ENCODE measurements around the gene SNX5. TPM values are rescaled to one million over a fixed set of nuclear protein-coding genes. Genes with fewer than 3 reads are reported as not detected.

SNX5 gene
- total RNA-seq, 2 experiments from 2014 or later: 204 to 274 TPM

GRCh38 chr20:17936286-17936760 is 32.3 kb downstream of the SNX5 start:
- Histone ChIP-seq H3K36me3 (ENCODE audit: insufficient read depth, low read length) (peaks cover 17% of the 10 kb centered on the region), H4K20me1 (ENCODE audit: insufficient read depth, low read length) (peaks cover 10% of the 10 kb centered on the region), H3K4me1 (ENCODE audit: insufficient read depth, low read length, poor library complexity, severe bottlenecking) (peaks cover 26% of the 10 kb centered on the region), H3K4me3 (ENCODE audit: low read depth, low read length, poor library complexity, severe bottlenecking) (no peak overlapping the region), H3K27ac (ENCODE audit: low read depth, low read length, poor library complexity, severe bottlenecking) (no peak overlapping the region), H3K9me3 (ENCODE audit: low read length) (no peaks in the 10 kb centered on the region), H3K9me2 (ENCODE audit: insufficient read depth, low read length) (no peaks in the 10 kb centered on the region), H2AFZ (ENCODE audit: low read length) (no peak overlapping the region), H3K4me2 (ENCODE audit: low read length) (no peak overlapping the region), H3K79me2 (ENCODE audit: insufficient read depth, low read depth, low read length) (no peaks in the 10 kb centered on the region)
- no TSS peak for BruUV-seq (replicated peaks)
- POLR2A ChIA-PET: no interaction called here
- TF ChIP-seq EZH2phosphoT487 (IDR thresholded peaks at IDR 0.05; ENCODE audit: borderline replicate concordance, low read depth, low read length) (no peak), CTCF (conservative IDR thresholded peaks at IDR 0.05; ENCODE audit: low read length) (no peak)
- intact Hi-C loops (cut with micrococcal nuclease; ENCODE audit: unreplicated experiment): no loop called here
- DNase-seq (ENCODE audit: low spot score): no peak
- CTCF ChIA-PET (ENCODE audit: unreplicated experiment): no interaction called here

GRCh38 chr20:17935761-17936160 is 32.8 kb downstream of the SNX5 start:
- peaks cover 11% of the 10 kb centered on the region for H3K36me3 ChIP-seq (ENCODE audit: insufficient read depth, low read length)
- H3K9me3 ChIP-seq (ENCODE audit: low read length): no peaks in the 10 kb centered on the region
- CTCF ChIA-PET (ENCODE audit: unreplicated experiment): no interaction called here
- H3K4me1 ChIP-seq (ENCODE audit: insufficient read depth, low read length, poor library complexity, severe bottlenecking): peaks cover 21% of the 10 kb centered on the region
- H3K79me2 ChIP-seq (ENCODE audit: insufficient read depth, low read depth, low read length): no peaks in the 10 kb centered on the region
- intact Hi-C loops (cut with micrococcal nuclease; ENCODE audit: unreplicated experiment): no loop called here
- H3K4me2 ChIP-seq (ENCODE audit: low read length): no peak overlapping the region
- no peak overlapping the region for H3K4me3 ChIP-seq (ENCODE audit: low read depth, low read length, poor library complexity, severe bottlenecking)
- peaks cover 4% of the 10 kb centered on the region; the same call in 1 of the 2 replicates for H4K20me1 ChIP-seq (ENCODE audit: insufficient read depth, low read length)
- H3K27ac ChIP-seq (ENCODE audit: low read depth, low read length, poor library complexity, severe bottlenecking): no peak overlapping the region
- TF ChIP-seq CTCF (conservative IDR thresholded peaks at IDR 0.05; ENCODE audit: low read length) (no peak), EZH2phosphoT487 (IDR thresholded peaks at IDR 0.05; ENCODE audit: borderline replicate concordance, low read depth, low read length) (no peak)
- POLR2A ChIA-PET: no interaction called here
- no peaks in the 10 kb centered on the region for H3K9me2 ChIP-seq (ENCODE audit: insufficient read depth, low read length)
- BruUV-seq (replicated peaks): no TSS peak
- no peak for DNase-seq (ENCODE audit: low spot score)
- H2AFZ ChIP-seq (ENCODE audit: low read length): no peak overlapping the region

GRCh38 chr20:17935186-17935585 is 33.4 kb downstream of the SNX5 start:
- no TSS peak for BruUV-seq (replicated peaks)
- H4K20me1 ChIP-seq (ENCODE audit: insufficient read depth, low read length): no peaks in the 10 kb centered on the region
- ChIA-PET CTCF (ENCODE audit: unreplicated experiment) (no interaction called here), POLR2A (no interaction called here)
- H3K36me3 ChIP-seq (ENCODE audit: insufficient read depth, low read length): peaks cover 6% of the 10 kb centered on the region; the same call in 1 of the 2 replicates
- no peak for DNase-seq (ENCODE audit: low spot score)
- intact Hi-C loops (cut with micrococcal nuclease; ENCODE audit: unreplicated experiment): no loop called here
- H3K9me3 ChIP-seq (ENCODE audit: low read length): no peaks in the 10 kb centered on the region
- H3K4me1 ChIP-seq (ENCODE audit: insufficient read depth, low read length, poor library complexity, severe bottlenecking): peaks cover 15% of the 10 kb centered on the region
- H3K9me2 ChIP-seq (ENCODE audit: insufficient read depth, low read length): no peaks in the 10 kb centered on the region
- H3K4me2 ChIP-seq (ENCODE audit: low read length): no peak overlapping the region
- TF ChIP-seq EZH2phosphoT487 (IDR thresholded peaks at IDR 0.05; ENCODE audit: borderline replicate concordance, low read depth, low read length) (no peak), CTCF (conservative IDR thresholded peaks at IDR 0.05; ENCODE audit: low read length) (no peak)
- H3K27ac ChIP-seq (ENCODE audit: low read depth, low read length, poor library complexity, severe bottlenecking): no peak overlapping the region
- H3K79me2 ChIP-seq (ENCODE audit: insufficient read depth, low read depth, low read length): no peaks in the 10 kb centered on the region
- H2AFZ ChIP-seq (ENCODE audit: low read length): no peak overlapping the region
- no peak overlapping the region for H3K4me3 ChIP-seq (ENCODE audit: low read depth, low read length, poor library complexity, severe bottlenecking)

Data from OCI-LY7 (cell line).